CD8-positive, alpha-beta memory T cell (primary cell): ENCODE data around the gene UVRAG. TPM values are rescaled to one million over a fixed set of nuclear protein-coding genes. Genes with fewer than 3 reads are reported as not detected.

Source experiments
- CTCF ChIA-PET: fragments of 350-600 bp; sonication (Branson Sonifier 250); formaldehyde crosslinking; loops from one replicate; lab custom pipeline; 2021; ENCODE audit warnings: antibody characterized with exemption; lab: Charles Lee
- POLR2A ChIA-PET: fragments of 350-600 bp; sonication (Branson Sonifier 250); formaldehyde crosslinking; loops from one replicate; lab custom pipeline; 2021; ENCODE audit warnings: antibody characterized with exemption; lab: Charles Lee
- DNase-seq, 5 donors: peaks; one replicate each; pipeline versions ENCODE4 v3.0.0 to v3.0.0-alpha.2; 2020 to 2022; ENCODE audit warnings: mixed read lengths in 1 of 5
- H3K27ac ChIP-seq: one replicate; pipeline ENCODE4 v1.7.0; 2013; ENCODE audit warnings: low read depth, mild to moderate bottlenecking, low read length, moderate library complexity
- H3K27me3 ChIP-seq: 2 replicates; pipeline ENCODE4 v1.7.0; 2013; ENCODE audit warnings: low read length, mild to moderate bottlenecking; ENCODE audit not compliant: insufficient read depth, poor library complexity, severe bottlenecking
- H3K36me3 ChIP-seq: 2 replicates; pipeline ENCODE4 v1.7.0; 2013; ENCODE audit warnings: mild to moderate bottlenecking, low read length, moderate library complexity; ENCODE audit not compliant: insufficient read depth
- H3K4me1 ChIP-seq: 2 replicates; pipeline ENCODE4 v1.7.0; 2013; ENCODE audit warnings: mild to moderate bottlenecking, low read length, moderate library complexity; ENCODE audit not compliant: insufficient read depth
- H3K4me3 ChIP-seq: 2 replicates; pipeline ENCODE4 v1.7.0; 2013; ENCODE audit warnings: mild to moderate bottlenecking, low read length
- H3K9me3 ChIP-seq: 2 replicates; pipeline ENCODE4 v1.7.0; 2013; ENCODE audit warnings: mild to moderate bottlenecking, low read length
- H3K27ac Mint-ChIP-seq, 8 donors: one replicate each; pipeline ENCODE4 v1.8.0; 2020 to 2021; ENCODE audit warnings: mixed read lengths in 8 of 8, mild to moderate bottlenecking in 6 of 8, inconsistent platforms in 3 of 8, moderate library complexity in 3 of 8
- H3K27me3 Mint-ChIP-seq, 2 donors: one replicate each; pipeline ENCODE4 v1.8.0; 2020 to 2021; ENCODE audit warnings: mixed read lengths in 2 of 2, mild to moderate bottlenecking in 1 of 2, moderate library complexity in 1 of 2
- H3K36me3 Mint-ChIP-seq, 3 donors: one replicate each; pipeline ENCODE4 v1.8.0; 2020 to 2021; ENCODE audit warnings: mixed read lengths in 3 of 3, inconsistent platforms in 1 of 3, mild to moderate bottlenecking in 1 of 3
- H3K4me1 Mint-ChIP-seq, 3 donors: one replicate each; pipeline ENCODE4 v1.8.0; 2020 to 2021; ENCODE audit warnings: mixed read lengths in 3 of 3, inconsistent platforms in 1 of 3, mild to moderate bottlenecking in 1 of 3
- H3K4me3 Mint-ChIP-seq, 7 donors: one replicate each; pipeline ENCODE4 v1.8.0; 2020 to 2021; ENCODE audit warnings: mixed read lengths in 7 of 7, mild to moderate bottlenecking in 6 of 7, moderate library complexity in 4 of 7, inconsistent platforms in 2 of 7
- H3K9me3 Mint-ChIP-seq, 5 donors: one replicate each; pipeline ENCODE4 v1.8.0; 2020 to 2022; ENCODE audit warnings: mixed read lengths in 5 of 5, mild to moderate bottlenecking in 3 of 5, moderate library complexity in 2 of 5, inconsistent platforms in 1 of 5
- polyA plus RNA-seq: library from polyadenylated mRNA; unstranded; fragments of 300-500 nt; fragmentation: Illumina TruSeq; gene quantifications from one replicate; pipeline ENCODE4 v1.2.3, GENCODE V29; 2021
- total RNA-seq, 2 experiments: library from RNA; stranded (reverse); gene quantifications; one replicate each; pipeline ENCODE4 v1.2.3, GENCODE V29; 2021

UVRAG gene
- total and polyA plus RNA-seq, 3 experiments from 2014 or later = 17.1 to 20.9 (median 18.0) TPM

DNA sequence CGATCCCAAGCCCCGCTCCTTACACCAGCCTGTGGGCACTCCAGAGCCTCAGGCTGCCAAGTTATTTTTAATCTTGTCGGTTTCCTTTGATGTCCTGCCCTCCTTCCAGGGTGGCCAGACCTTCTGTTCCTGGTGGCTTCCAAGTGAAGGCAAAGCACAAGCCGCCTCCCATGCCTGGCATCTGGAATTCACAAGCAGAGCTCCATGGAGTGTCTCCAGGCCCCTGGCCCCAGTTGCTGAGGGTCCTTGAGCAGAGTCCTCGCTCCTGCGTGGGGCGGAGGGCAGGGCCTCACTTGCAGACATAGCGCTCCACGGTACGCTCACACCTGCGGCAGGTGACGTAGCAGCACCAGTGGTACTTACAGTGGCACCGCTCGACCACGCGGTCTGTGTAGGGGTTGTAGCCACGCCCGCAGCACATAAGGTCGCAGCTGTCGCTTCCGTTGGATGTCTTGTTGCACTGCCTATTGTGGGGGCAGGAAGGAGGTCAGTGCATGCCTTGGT, 371.8 kb downstream of the UVRAG start:
- Mint-ChIP-seq H3K4me1 (no peaks in the 10 kb centered on the region), H3K4me3 (no peak overlapping the region), H3K27me3 (no peaks in the 10 kb centered on the region), H3K9me3 (no peaks in the 10 kb centered on the region), H3K36me3 (no peaks in the 10 kb centered on the region), H3K27ac (no peak overlapping the region)
- CTCF ChIA-PET = interaction anchor here (1.0 to 1.3 kb wide), 3 partner anchors 20 to 384 kb away, joined by 3 to 7 read pairs (median 3); no protein-coding TSS in a partner anchor
- Histone ChIP-seq H3K9me3 (no peaks in the 10 kb centered on the region), H3K27ac (no peak overlapping the region), H3K36me3 (no peaks in the 10 kb centered on the region), H3K4me3 (no peak overlapping the region), H3K4me1 (no peaks in the 10 kb centered on the region), H3K27me3 (no peaks in the 10 kb centered on the region)
- no peak for DNase-seq
- POLR2A ChIA-PET = no interaction called here

GRCh38 chr11:76188873-76189272, 373.9 kb downstream of the UVRAG start:
- CTCF ChIA-PET = interaction anchor here (1.2 kb wide), 1 partner anchor 19 kb away, joined by 3 read pairs; no protein-coding TSS in a partner anchor
- H3K27ac Mint-ChIP-seq = no peak overlapping the region

GRCh38 chr11:76189682-76190081, 374.7 kb downstream of the UVRAG start:
- no peak for DNase-seq
- H3K36me3 ChIP-seq = no peaks in the 10 kb centered on the region
- no peaks in the 10 kb centered on the region for H3K4me1 Mint-ChIP-seq
- H3K36me3 Mint-ChIP-seq = no peaks in the 10 kb centered on the region
- no peaks in the 10 kb centered on the region for H3K9me3 Mint-ChIP-seq
- no peaks in the 10 kb centered on the region for H3K4me1 ChIP-seq
- H3K27ac ChIP-seq = no peak overlapping the region
- ChIA-PET CTCF (no interaction called here), POLR2A (no interaction called here)
- no peaks in the 10 kb centered on the region for H3K9me3 ChIP-seq
- no peak overlapping the region for H3K4me3 ChIP-seq
- H3K4me3 Mint-ChIP-seq = no peak overlapping the region
- H3K27me3 Mint-ChIP-seq = no peaks in the 10 kb centered on the region
- no peaks in the 10 kb centered on the region for H3K27me3 ChIP-seq
- peak overlapping the region in 1 of 8 donors; percentile 44 for H3K27ac Mint-ChIP-seq

More at GRCh38 chr11:76188873-76189272, 373.9 kb downstream of the UVRAG start:
- H3K27me3 Mint-ChIP-seq = no peaks in the 10 kb centered on the region
- no peak for DNase-seq
- H3K27me3 ChIP-seq = no peaks in the 10 kb centered on the region
- no peak overlapping the region for H3K27ac ChIP-seq
- no peaks in the 10 kb centered on the region for H3K36me3 Mint-ChIP-seq
- H3K4me1 ChIP-seq = no peaks in the 10 kb centered on the region
- H3K9me3 ChIP-seq = no peaks in the 10 kb centered on the region
- no peaks in the 10 kb centered on the region for H3K9me3 Mint-ChIP-seq
- no peak overlapping the region for H3K4me3 Mint-ChIP-seq
- no peak overlapping the region for H3K4me3 ChIP-seq
- H3K4me1 Mint-ChIP-seq = no peaks in the 10 kb centered on the region
- POLR2A ChIA-PET = no interaction called here
- H3K36me3 ChIP-seq = no peaks in the 10 kb centered on the region

GRCh38 chr11:76190376-76190775, 375.4 kb downstream of the UVRAG start:
- H3K4me3 ChIP-seq = no peak overlapping the region
- Mint-ChIP-seq H3K9me3 (no peaks in the 10 kb centered on the region), H3K27me3 (no peaks in the 10 kb centered on the region), H3K27ac (no peak overlapping the region), H3K36me3 (no peaks in the 10 kb centered on the region), H3K4me1 (no peaks in the 10 kb centered on the region), H3K4me3 (no peak overlapping the region)
- no peak for DNase-seq
- CTCF ChIA-PET = no interaction called here
- no peaks in the 10 kb centered on the region for H3K9me3 ChIP-seq
- H3K36me3 ChIP-seq = no peaks in the 10 kb centered on the region
- H3K4me1 ChIP-seq = no peaks in the 10 kb centered on the region
- H3K27me3 ChIP-seq = no peaks in the 10 kb centered on the region
- H3K27ac ChIP-seq = no peak overlapping the region
- POLR2A ChIA-PET = no interaction called here

Other genes with a start within 250 kb of the UVRAG start
- gene MAP6, start 146.2 kb upstream of the UVRAG start, total RNA-seq = under 1 TPM; 0.07 to 0.16 TPM
- not detected for gene MAP6, start 146.2 kb upstream of the UVRAG start, polyA plus RNA-seq
- not detected for gene MOGAT2, start 97.4 kb upstream of the UVRAG start, total RNA-seq
- not detected for gene MOGAT2, start 97.4 kb upstream of the UVRAG start, polyA plus RNA-seq
- gene DGAT2, start 46.4 kb upstream of the UVRAG start, total RNA-seq = 1 to 10 TPM; 5.5 to 5.6 TPM
- not detected for gene DGAT2, start 46.4 kb upstream of the UVRAG start, polyA plus RNA-seq